WTC11 (cell line): ENCODE data around the gene STK24. TPM values are rescaled to one million over a fixed set of nuclear protein-coding genes. Genes with fewer than 3 reads are reported as not detected.

Source experiments
- ATAC-seq: fragments of 200-7000 bp; cut with Tn5 transposase; 2 replicates; pipeline ENCODE4 v1.10.0; 2021; ENCODE audit warnings: mild to moderate bottlenecking, moderate library complexity
- CTCF ChIA-PET: fragments of 300-600 bp; sonication (Branson Sonifier 250); formaldehyde crosslinking; loops from one replicate; lab custom pipeline; 2021; ENCODE audit warnings: antibody characterized with exemption; lab: Charles Lee
- POLR2A ChIA-PET: fragments of 350-600 bp; sonication (Branson Sonifier 250); formaldehyde crosslinking; loops from one replicate; lab custom pipeline; 2021; ENCODE audit warnings: antibody characterized with exemption; lab: Charles Lee
- DNase-seq: peaks from one replicate; pipeline ENCODE4 v3.0.0; 2021; ENCODE audit warnings: low spot score
- H3K27ac Mint-ChIP-seq: 2 replicates; pipeline ENCODE4 v1.8.0; 2021; ENCODE audit warnings: mixed read lengths
- H3K27me3 Mint-ChIP-seq: 2 replicates; pipeline ENCODE4 v1.8.0; 2021; ENCODE audit warnings: low read depth, mild to moderate bottlenecking, moderate library complexity, mixed read lengths
- H3K36me3 Mint-ChIP-seq: 2 replicates; pipeline ENCODE4 v1.8.0; 2021; ENCODE audit warnings: mixed read lengths
- H3K4me1 Mint-ChIP-seq: 2 replicates; pipeline ENCODE4 v1.8.0; 2022; ENCODE audit warnings: mixed read lengths
- H3K4me3 Mint-ChIP-seq: 2 replicates; pipeline ENCODE4 v1.8.0; 2021; ENCODE audit warnings: mild to moderate bottlenecking, moderate library complexity, mixed read lengths
- H3K9me3 Mint-ChIP-seq: 2 replicates; pipeline ENCODE4 v1.8.0; 2021; ENCODE audit warnings: mixed read lengths
- ATF1 ChIP-seq: sonication (generic); formaldehyde crosslinking; IDR thresholded peaks from 2 replicates; pipeline ENCODE4 v1.8.1; 2023; ENCODE audit warnings: mild to moderate bottlenecking, moderate library complexity, missing genetic modification reagents
- ATF2 ChIP-seq: sonication (generic); formaldehyde crosslinking; IDR thresholded peaks from 2 replicates; pipeline ENCODE4 v1.8.1; 2022; ENCODE audit warnings: low read depth, missing genetic modification reagents, borderline replicate concordance
- CREM ChIP-seq: sonication (generic); formaldehyde crosslinking; IDR thresholded peaks from 2 replicates; pipeline ENCODE4 v1.8.1; 2022; ENCODE audit warnings: mild to moderate bottlenecking, missing genetic modification reagents, moderate library complexity
- ELF4 ChIP-seq: sonication (generic); formaldehyde crosslinking; IDR thresholded peaks from 2 replicates; pipeline ENCODE4 v1.8.1; 2022; ENCODE audit warnings: low read depth, mild to moderate bottlenecking, moderate library complexity, missing genetic modification reagents
- ETV6 ChIP-seq: sonication (generic); formaldehyde crosslinking; IDR thresholded peaks from 2 replicates; pipeline ENCODE4 v1.8.1; 2022; ENCODE audit warnings: mild to moderate bottlenecking, missing genetic modification reagents
- GRHL2 ChIP-seq: fragments of 250-450 bp; sonication (Bioruptor Pico); IDR thresholded peaks from 2 replicates; pipeline ENCODE4 v1.8.0; 2022; ENCODE audit warnings: mild to moderate bottlenecking, moderate library complexity; ENCODE audit not compliant: insufficient replicate concordance, severe bottlenecking
- KAT7 ChIP-seq: sonication (generic); formaldehyde crosslinking; IDR thresholded peaks from 2 replicates; pipeline ENCODE4 v1.8.1; 2023; ENCODE audit warnings: missing genetic modification reagents, mild to moderate bottlenecking, borderline replicate concordance
- NFE2L1 ChIP-seq: sonication (generic); formaldehyde crosslinking; IDR thresholded peaks from 2 replicates; pipeline ENCODE4 v1.8.1; 2023; ENCODE audit warnings: missing genetic modification reagents
- NR1H2 ChIP-seq: sonication (generic); formaldehyde crosslinking; IDR thresholded peaks from 2 replicates; pipeline ENCODE4 v1.9.0; 2021; ENCODE audit warnings: mild to moderate bottlenecking, moderate library complexity, missing genetic modification reagents
- SMAD3 ChIP-seq: sonication (generic); formaldehyde crosslinking; IDR thresholded peaks from 2 replicates; pipeline ENCODE4 v1.8.0; 2022; ENCODE audit warnings: missing genetic modification reagents, mild to moderate bottlenecking, borderline replicate concordance
- SMAD4 ChIP-seq: sonication (generic); formaldehyde crosslinking; IDR thresholded peaks from 2 replicates; pipeline ENCODE4 v1.8.0; 2022; ENCODE audit warnings: mild to moderate bottlenecking, missing genetic modification reagents
- TP53 ChIP-seq: sonication (generic); formaldehyde crosslinking; IDR thresholded peaks from 2 replicates; pipeline ENCODE4 v1.8.1; 2023; ENCODE audit warnings: mild to moderate bottlenecking, missing genetic modification reagents
- ZNF138 ChIP-seq: sonication (generic); formaldehyde crosslinking; conservative IDR thresholded peaks from 2 replicates; pipeline ENCODE4 v1.8.1; 2022; ENCODE audit warnings: mild to moderate bottlenecking, moderate library complexity, missing genetic modification reagents
- ZNF396 ChIP-seq: fragments of 250-450 bp; sonication (Bioruptor Pico); IDR thresholded peaks from 2 replicates; pipeline ENCODE4 v1.8.0; 2021; ENCODE audit warnings: mild to moderate bottlenecking, moderate library complexity, borderline replicate concordance
- ZNF416 ChIP-seq: fragments of 250-450 bp; sonication (Bioruptor Pico); IDR thresholded peaks from 2 replicates; pipeline ENCODE4 v1.9.0; 2021; ENCODE audit warnings: mild to moderate bottlenecking, inconsistent platforms
- ZNF671 ChIP-seq: fragments of 250-450 bp; sonication (Bioruptor Pico); IDR thresholded peaks from 2 replicates; pipeline ENCODE4 v1.8.0; 2021; ENCODE audit warnings: mild to moderate bottlenecking
- total RNA-seq: library from RNA; stranded (reverse); gene quantifications from 3 replicates; pipeline ENCODE4 v1.2.3, GENCODE V29; 2021
- TF ChIP-seq, protein P1 (sequence below): sonication (generic); formaldehyde crosslinking; conservative IDR thresholded peaks from 2 replicates; pipeline ENCODE4 v1.8.1; 2023; ENCODE audit warnings: mild to moderate bottlenecking, low read depth, missing genetic modification reagents, moderate library complexity
- TF ChIP-seq, protein P2 (sequence below): fragments of 250-450 bp; sonication (Bioruptor Pico); IDR thresholded peaks from 2 replicates; pipeline ENCODE4 v2.1.2; 2022; ENCODE audit warnings: mild to moderate bottlenecking, moderate library complexity
- TF ChIP-seq, protein P3 (sequence below): sonication (generic); formaldehyde crosslinking; IDR thresholded peaks from 2 replicates; pipeline ENCODE4 v1.8.1; 2022; ENCODE audit warnings: mild to moderate bottlenecking, moderate library complexity, missing genetic modification reagents

STK24 gene
- total RNA-seq, 1 experiment from 2014 or later, result 138 TPM

DNA sequence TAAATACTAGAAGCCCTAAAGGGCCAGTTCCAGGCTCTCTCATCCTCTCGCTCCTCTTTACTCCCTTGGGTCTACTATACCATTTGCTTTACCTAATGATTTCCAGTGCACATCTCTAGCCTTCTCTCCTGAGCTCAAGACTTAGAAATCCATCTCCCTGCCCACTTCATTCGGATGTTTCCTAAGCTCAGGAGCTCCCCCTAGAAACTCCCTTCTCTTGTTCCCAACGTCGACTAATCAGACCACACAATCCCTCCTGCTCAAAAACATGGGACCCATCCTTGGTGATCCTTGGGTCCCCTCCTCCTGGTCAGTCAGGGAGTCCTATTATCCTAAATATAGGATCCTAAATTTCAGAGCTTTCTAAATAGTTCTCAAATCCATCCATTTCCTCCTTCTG lies 21.1 kb upstream of the STK24 start:
- H3K27ac Mint-ChIP-seq, result no peak overlapping the region
- H3K9me3 Mint-ChIP-seq, result no peaks in the 10 kb centered on the region
- peak; percentile 87 for ATAC-seq
- DNase-seq, result no peak
- TF ChIP-seq TP53 (CRISPR knock-in tag) (0 out of 2 replicates have a peak, but pooled peaks have one; percentile 32), ZNF416 (no peak)
- TF ChIP-seq, all 79 proteins: peak for 1
- ChIA-PET POLR2A (interaction anchor here (0.6 to 0.7 kb wide), 2 partner anchors 21 to 30 kb away, joined by 3 read pairs; partner anchors contain the start of gene STK24), CTCF (interaction anchor here (0.6 to 1.8 kb wide), 36 partner anchors 9 to 242 kb away, joined by 3 to 19 read pairs (median 4); no protein-coding TSS in a partner anchor)
- peaks cover 5% of the 10 kb centered on the region for H3K4me1 Mint-ChIP-seq
- H3K36me3 Mint-ChIP-seq, result no peaks in the 10 kb centered on the region
- H3K27me3 Mint-ChIP-seq, result no peaks in the 10 kb centered on the region
- H3K4me3 Mint-ChIP-seq, result no peak overlapping the region

GRCh38 chr13:98595134-98595533 lies 18.2 kb upstream of the STK24 start:
- peaks cover 5% of the 10 kb centered on the region for H3K4me1 Mint-ChIP-seq
- no peak overlapping the region for H3K27ac Mint-ChIP-seq
- CTCF ChIA-PET, result no interaction called here
- no peaks in the 10 kb centered on the region for H3K36me3 Mint-ChIP-seq
- no peak for ATAC-seq
- no peaks in the 10 kb centered on the region for H3K9me3 Mint-ChIP-seq
- no peak for TF ChIP-seq KAT7
- TF ChIP-seq, protein P1, sequence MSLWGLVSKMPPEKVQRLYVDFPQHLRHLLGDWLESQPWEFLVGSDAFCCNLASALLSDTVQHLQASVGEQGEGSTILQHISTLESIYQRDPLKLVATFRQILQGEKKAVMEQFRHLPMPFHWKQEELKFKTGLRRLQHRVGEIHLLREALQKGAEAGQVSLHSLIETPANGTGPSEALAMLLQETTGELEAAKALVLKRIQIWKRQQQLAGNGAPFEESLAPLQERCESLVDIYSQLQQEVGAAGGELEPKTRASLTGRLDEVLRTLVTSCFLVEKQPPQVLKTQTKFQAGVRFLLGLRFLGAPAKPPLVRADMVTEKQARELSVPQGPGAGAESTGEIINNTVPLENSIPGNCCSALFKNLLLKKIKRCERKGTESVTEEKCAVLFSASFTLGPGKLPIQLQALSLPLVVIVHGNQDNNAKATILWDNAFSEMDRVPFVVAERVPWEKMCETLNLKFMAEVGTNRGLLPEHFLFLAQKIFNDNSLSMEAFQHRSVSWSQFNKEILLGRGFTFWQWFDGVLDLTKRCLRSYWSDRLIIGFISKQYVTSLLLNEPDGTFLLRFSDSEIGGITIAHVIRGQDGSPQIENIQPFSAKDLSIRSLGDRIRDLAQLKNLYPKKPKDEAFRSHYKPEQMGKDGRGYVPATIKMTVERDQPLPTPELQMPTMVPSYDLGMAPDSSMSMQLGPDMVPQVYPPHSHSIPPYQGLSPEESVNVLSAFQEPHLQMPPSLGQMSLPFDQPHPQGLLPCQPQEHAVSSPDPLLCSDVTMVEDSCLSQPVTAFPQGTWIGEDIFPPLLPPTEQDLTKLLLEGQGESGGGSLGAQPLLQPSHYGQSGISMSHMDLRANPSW (CRISPR knock-in tag), result no peak
- TF ChIP-seq ZNF396 (CRISPR knock-in tag), result no peak
- no peak for TF ChIP-seq SMAD4 (CRISPR knock-in tag)
- no peak for TF ChIP-seq ATF2 (CRISPR knock-in tag)
- TF ChIP-seq, protein P2, sequence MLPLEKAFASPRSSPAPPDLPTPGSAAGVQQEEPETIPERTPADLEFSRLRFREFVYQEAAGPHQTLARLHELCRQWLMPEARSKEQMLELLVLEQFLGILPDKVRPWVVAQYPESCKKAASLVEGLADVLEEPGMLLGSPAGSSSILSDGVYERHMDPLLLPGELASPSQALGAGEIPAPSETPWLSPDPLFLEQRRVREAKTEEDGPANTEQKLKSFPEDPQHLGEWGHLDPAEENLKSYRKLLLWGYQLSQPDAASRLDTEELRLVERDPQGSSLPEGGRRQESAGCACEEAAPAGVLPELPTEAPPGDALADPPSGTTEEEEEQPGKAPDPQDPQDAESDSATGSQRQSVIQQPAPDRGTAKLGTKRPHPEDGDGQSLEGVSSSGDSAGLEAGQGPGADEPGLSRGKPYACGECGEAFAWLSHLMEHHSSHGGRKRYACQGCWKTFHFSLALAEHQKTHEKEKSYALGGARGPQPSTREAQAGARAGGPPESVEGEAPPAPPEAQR (CRISPR knock-in tag), result no peak
- TF ChIP-seq NFE2L1 (CRISPR knock-in tag), result no peak
- no peak for TF ChIP-seq ETV6
- no peak for TF ChIP-seq TP53 (CRISPR knock-in tag)
- no peak for TF ChIP-seq ZNF138 (CRISPR knock-in tag)
- TF ChIP-seq ELF4 (CRISPR knock-in tag), result no peak
- no peak for TF ChIP-seq SMAD3 (CRISPR knock-in tag)
- no peak for TF ChIP-seq ZNF671 (CRISPR knock-in tag)
- TF ChIP-seq NR1H2, result no peak
- no peak for TF ChIP-seq CREM (CRISPR knock-in tag)
- no peak for TF ChIP-seq ATF1
- TF ChIP-seq, protein P3, sequence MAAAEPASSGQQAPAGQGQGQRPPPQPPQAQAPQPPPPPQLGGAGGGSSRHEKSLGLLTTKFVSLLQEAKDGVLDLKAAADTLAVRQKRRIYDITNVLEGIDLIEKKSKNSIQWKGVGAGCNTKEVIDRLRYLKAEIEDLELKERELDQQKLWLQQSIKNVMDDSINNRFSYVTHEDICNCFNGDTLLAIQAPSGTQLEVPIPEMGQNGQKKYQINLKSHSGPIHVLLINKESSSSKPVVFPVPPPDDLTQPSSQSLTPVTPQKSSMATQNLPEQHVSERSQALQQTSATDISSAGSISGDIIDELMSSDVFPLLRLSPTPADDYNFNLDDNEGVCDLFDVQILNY (CRISPR knock-in tag), result no peak
- no peak for TF ChIP-seq GRHL2
- TF ChIP-seq, all 79 proteins: peak for 0
- POLR2A ChIA-PET, result no interaction called here
- Mint-ChIP-seq H3K27me3 (no peaks in the 10 kb centered on the region), H3K4me3 (no peak overlapping the region)
- DNase-seq, result no peak
